GM12864 (cell line): Measurements from ENCODE around the gene CAMK2A.

Source experiments
- DNase-seq: peaks from one replicate; pipeline ENCODE4 v3.0.0-alpha.2; 2011; ENCODE audit warnings: low read depth
- H3K4me3 ChIP-seq: 2 replicates; pipeline ENCODE4 v1.5.1; 2011; ENCODE audit warnings: mild to moderate bottlenecking, low read depth, low read length, control low read depth
- TF ChIP-seq, protein P1 (sequence below): IDR thresholded peaks from 2 replicates; pipeline ENCODE4 v1.5.1; 2011; ENCODE audit warnings: low read depth, mild to moderate bottlenecking, moderate library complexity, low read length, control low read depth, inconsistent platforms; ENCODE audit errors: missing control alignments

Gene CAMK2A

DNA sequence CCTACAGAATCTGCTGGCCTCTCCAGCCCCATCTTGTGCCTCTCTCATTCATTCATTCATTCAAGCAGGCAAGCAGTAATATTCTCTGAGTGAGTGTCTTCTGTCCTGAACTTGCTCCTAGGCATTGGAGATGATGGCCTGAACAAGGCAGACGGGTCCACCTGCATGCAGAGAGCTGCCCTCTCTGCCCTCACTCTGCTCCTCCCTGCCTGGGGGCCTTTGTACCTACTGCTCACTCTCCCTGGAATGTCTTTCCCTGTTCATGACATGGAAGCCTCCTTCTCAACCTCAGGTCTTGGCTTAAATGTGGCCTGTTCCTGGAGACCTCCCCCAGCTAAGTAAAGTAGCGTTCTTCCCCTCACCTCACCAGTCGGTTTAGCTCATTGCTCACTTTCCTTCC, 116.4 kb downstream of the CAMK2A start:
- TF ChIP-seq, protein P1, sequence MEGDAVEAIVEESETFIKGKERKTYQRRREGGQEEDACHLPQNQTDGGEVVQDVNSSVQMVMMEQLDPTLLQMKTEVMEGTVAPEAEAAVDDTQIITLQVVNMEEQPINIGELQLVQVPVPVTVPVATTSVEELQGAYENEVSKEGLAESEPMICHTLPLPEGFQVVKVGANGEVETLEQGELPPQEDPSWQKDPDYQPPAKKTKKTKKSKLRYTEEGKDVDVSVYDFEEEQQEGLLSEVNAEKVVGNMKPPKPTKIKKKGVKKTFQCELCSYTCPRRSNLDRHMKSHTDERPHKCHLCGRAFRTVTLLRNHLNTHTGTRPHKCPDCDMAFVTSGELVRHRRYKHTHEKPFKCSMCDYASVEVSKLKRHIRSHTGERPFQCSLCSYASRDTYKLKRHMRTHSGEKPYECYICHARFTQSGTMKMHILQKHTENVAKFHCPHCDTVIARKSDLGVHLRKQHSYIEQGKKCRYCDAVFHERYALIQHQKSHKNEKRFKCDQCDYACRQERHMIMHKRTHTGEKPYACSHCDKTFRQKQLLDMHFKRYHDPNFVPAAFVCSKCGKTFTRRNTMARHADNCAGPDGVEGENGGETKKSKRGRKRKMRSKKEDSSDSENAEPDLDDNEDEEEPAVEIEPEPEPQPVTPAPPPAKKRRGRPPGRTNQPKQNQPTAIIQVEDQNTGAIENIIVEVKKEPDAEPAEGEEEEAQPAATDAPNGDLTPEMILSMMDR = no peak
- H3K4me3 ChIP-seq = no peak overlapping the region
- DNase-seq = no peak

DNA sequence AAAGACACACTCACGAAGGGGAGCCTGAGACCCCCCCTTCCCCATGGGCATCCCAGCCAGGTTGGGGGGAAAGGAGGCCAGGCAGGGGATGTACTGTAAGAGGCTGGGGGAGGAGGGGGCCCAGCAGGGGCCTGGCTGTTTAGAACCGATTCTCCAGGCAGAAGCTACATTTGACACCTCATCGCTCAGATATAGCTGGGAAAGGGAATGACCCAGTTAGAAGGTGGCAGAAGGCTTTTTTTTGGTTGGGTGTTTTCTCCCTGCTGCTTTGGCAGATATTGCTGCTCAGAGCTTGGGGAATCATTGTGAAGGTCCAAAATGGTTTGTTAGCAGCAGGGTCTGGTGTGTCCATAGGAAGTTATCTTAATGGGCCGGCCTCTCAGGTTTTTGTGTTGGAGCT, 117.0 kb downstream of the CAMK2A start:
- no peak for DNase-seq
- TF ChIP-seq, protein P1 = no peak
- no peak overlapping the region for H3K4me3 ChIP-seq

GRCh38 chr5:150172145-150172544, 117.4 kb downstream of the CAMK2A start:
- no peak for DNase-seq
- no peak overlapping the region for H3K4me3 ChIP-seq
- TF ChIP-seq, protein P1 = no peak
